ENCODE measurements around the gene SCARB2.

DNA sequence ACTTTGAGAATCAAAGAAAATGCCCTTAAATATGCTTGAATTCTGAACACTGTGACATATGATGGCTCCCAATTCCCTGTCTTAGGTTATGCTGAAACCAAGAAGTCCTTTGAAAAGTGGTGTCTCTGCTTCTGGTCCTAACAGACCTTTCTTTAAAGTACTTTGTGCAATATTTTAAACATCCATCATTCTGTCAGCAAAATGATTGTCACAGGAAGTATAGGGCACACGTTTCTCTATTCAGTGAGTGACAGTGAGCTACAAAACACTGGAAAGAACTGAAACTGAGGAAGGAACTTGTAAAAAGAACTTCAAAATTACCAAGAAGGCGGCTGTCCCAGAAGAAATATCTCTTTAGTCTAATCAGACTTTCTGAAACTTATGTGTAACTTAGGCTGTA lies 53.3 kb downstream of the SCARB2 start:
- TF ChIP-seq, protein P1, sequence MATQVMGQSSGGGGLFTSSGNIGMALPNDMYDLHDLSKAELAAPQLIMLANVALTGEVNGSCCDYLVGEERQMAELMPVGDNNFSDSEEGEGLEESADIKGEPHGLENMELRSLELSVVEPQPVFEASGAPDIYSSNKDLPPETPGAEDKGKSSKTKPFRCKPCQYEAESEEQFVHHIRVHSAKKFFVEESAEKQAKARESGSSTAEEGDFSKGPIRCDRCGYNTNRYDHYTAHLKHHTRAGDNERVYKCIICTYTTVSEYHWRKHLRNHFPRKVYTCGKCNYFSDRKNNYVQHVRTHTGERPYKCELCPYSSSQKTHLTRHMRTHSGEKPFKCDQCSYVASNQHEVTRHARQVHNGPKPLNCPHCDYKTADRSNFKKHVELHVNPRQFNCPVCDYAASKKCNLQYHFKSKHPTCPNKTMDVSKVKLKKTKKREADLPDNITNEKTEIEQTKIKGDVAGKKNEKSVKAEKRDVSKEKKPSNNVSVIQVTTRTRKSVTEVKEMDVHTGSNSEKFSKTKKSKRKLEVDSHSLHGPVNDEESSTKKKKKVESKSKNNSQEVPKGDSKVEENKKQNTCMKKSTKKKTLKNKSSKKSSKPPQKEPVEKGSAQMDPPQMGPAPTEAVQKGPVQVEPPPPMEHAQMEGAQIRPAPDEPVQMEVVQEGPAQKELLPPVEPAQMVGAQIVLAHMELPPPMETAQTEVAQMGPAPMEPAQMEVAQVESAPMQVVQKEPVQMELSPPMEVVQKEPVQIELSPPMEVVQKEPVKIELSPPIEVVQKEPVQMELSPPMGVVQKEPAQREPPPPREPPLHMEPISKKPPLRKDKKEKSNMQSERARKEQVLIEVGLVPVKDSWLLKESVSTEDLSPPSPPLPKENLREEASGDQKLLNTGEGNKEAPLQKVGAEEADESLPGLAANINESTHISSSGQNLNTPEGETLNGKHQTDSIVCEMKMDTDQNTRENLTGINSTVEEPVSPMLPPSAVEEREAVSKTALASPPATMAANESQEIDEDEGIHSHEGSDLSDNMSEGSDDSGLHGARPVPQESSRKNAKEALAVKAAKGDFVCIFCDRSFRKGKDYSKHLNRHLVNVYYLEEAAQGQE (IDR thresholded peaks at IDR 0.05; ENCODE audit: unreplicated experiment) = no peak
- TF ChIP-seq EZH2 (IDR thresholded peaks at IDR 0.05; ENCODE audit: low read depth, unreplicated experiment) (no peak), CTCF (conservative IDR thresholded peaks at IDR 0.05; ENCODE audit: low read depth in 2 of 2) (no peak), POLR2AphosphoS5 (IDR thresholded peaks at IDR 0.05; ENCODE audit: low read depth) (no peak), NANOG (IDR thresholded peaks at IDR 0.05; ENCODE audit: borderline replicate concordance) (no peak), CREB1 (CRISPR knock-in tag; IDR thresholded peaks at IDR 0.05; ENCODE audit: low read depth) (no peak), EZH2phosphoT487 (IDR thresholded peaks at IDR 0.05; ENCODE audit: unreplicated experiment) (no peak)
